ENCODE measurements around the gene NAGPA. TPM values are rescaled to one million over a fixed set of nuclear protein-coding genes. Genes with fewer than 3 reads are reported as not detected.

NAGPA gene
- total and polyA plus RNA-seq, 2 of the 8 experiments (the other 6 are each of a cell fraction or from before 2014, with no cell fraction given) = 10.1 to 13.2 TPM

DNA sequence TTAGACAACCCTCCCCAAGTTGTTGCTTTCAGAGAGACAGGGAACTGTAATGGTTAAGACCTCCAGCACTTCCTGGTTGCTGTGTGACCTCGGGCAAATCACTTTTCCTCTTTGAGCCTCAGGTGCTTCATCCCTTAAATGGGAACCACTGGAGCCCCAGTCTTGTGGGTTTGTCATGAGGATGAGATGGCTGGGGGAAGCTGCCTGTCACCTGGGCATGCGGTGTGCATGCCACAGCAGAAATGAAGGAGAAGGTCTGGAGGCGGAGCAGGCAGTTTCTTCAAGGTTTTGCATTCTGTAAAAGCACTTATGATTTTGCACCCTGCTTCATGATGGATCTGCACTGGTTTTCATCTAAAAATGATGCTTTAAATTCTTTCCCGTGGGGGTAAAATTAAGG is 22.1 kb downstream of the NAGPA start:
- Histone ChIP-seq H3K79me1 (ENCODE audit: low read depth, low read length) (no peaks in the 10 kb centered on the region), H3K18ac (ENCODE audit: extremely low read depth, low read length) (no peak overlapping the region), H3K36me3 (ENCODE audit: control insufficient read depth in 2 of 4, insufficient read depth in 4 of 4, low read length in 3 of 4) (no peaks in the 10 kb centered on the region), H3K23ac (ENCODE audit: insufficient read length) (no peak overlapping the region), H3K4me3 (ENCODE audit: extremely low read depth in 1 of 4, insufficient read depth in 2 of 4, low read depth in 3 of 4, low read length in 4 of 4) (no peak overlapping the region), H3K9ac (replicated peaks in 1 of 4; ENCODE audit: extremely low read depth in 1 of 4, low read depth in 3 of 4, low read length in 3 of 4) (no peak overlapping the region), H2BK15ac (ENCODE audit: low read length) (no peak overlapping the region), H3K23me2 (ENCODE audit: low read depth, low read length) (no peaks in the 10 kb centered on the region), H3K4ac (replicated peaks; ENCODE audit: insufficient read length, low read depth, low read length) (no peak overlapping the region), H3K4me2 (ENCODE audit: insufficient read depth in 1 of 2, low read depth in 2 of 2, low read length in 2 of 2) (no peak overlapping the region), H3K9me3 (ENCODE audit: insufficient read depth in 2 of 2, low read depth in 1 of 2, low read length in 1 of 2) (no peaks in the 10 kb centered on the region), H2AK5ac (ENCODE audit: low read depth, low read length) (no peak overlapping the region), H2BK12ac (ENCODE audit: low read depth, low read length) (no peak overlapping the region), H3K27ac (ENCODE audit: low read depth, low read length) (no peak overlapping the region), H3K79me2 (ENCODE audit: control insufficient read depth in 1 of 2, insufficient read depth in 2 of 2, low read length in 2 of 2) (no peaks in the 10 kb centered on the region), H3K14ac (ENCODE audit: insufficient read length) (no peak overlapping the region), H3K4me1 (replicated peaks in 1 of 4; ENCODE audit: control insufficient read depth in 3 of 4, insufficient read depth in 4 of 4, low read length in 3 of 4) (peaks cover 0 to 3% (median under 1%) of the 10 kb centered on the region in 4 experiments; a peak in 2 of 7 replicates), H2AFZ (ENCODE audit: low read length) (no peak overlapping the region), H2BK120ac (replicated peaks; ENCODE audit: low read depth, low read length) (no peak overlapping the region), H4K91ac (replicated peaks; ENCODE audit: insufficient read length, low read length) (no peak overlapping the region), H2BK20ac (ENCODE audit: low read length) (no peak overlapping the region), H4K8ac (ENCODE audit: extremely low read depth, insufficient read depth, low read length) (no peak overlapping the region), H3K56ac (replicated peaks; ENCODE audit: insufficient read length, low read depth, low read length) (no peak overlapping the region), H2BK5ac (ENCODE audit: low read depth, low read length) (no peak overlapping the region), H3K27me3 (replicated peaks in 1 of 4; ENCODE audit: control insufficient read depth in 3 of 4, extremely low read depth in 1 of 4, insufficient read depth in 3 of 4, low read length in 3 of 4) (no peaks in the 10 kb centered on the region), H4K20me1 (replicated peaks in 1 of 2; ENCODE audit: control insufficient read depth in 1 of 2, insufficient read depth in 2 of 2, low read length in 2 of 2) (no peaks in the 10 kb centered on the region), H4K5ac (ENCODE audit: insufficient read length, low read depth, low read length) (no peak overlapping the region)
- POLR2A ChIA-PET (ENCODE audit: partially characterized antibody) = interaction anchor here (0.9 to 3.5 kb wide), 4 partner anchors 8 to 39 kb away, joined by 4 to 15 read pairs (median 4); no protein-coding TSS in a partner anchor
- WGBS, 2 experiments (ENCODE audit: extremely low coverage in 1 of 2, insufficient coverage in 1 of 2, insufficient read length in 1 of 2, insufficient replicate concordance in 2 of 2, low coverage in 1 of 2, low lambda C conversion rate in 2 of 2, missing lambda C conversion rate in 1 of 2) = 78% methylated on average over 4 of the region's 4 CpGs; no CpG with 5 or more reads in 1 of the 2 experiments
- CTCF ChIA-PET (ENCODE audit: partially characterized antibody) = interaction anchor here (0.7 to 3.0 kb wide), 6 partner anchors 9 to 52 kb away, joined by 3 to 13 read pairs (median 4); no protein-coding TSS in a partner anchor
- DNase-seq (ENCODE audit: low read depth in 1 of 2, low spot score in 2 of 2) = no peak
- FAIRE-seq = no peak
- no peak for TF ChIP-seq BRCA1 (IDR thresholded peaks at IDR 0.05; ENCODE audit: low read depth, low read length)
- TF ChIP-seq SUZ12 (IDR thresholded peaks at IDR 0.05; ENCODE audit: low read length) = no peak
- TF ChIP-seq CBX8 (IDR thresholded peaks at IDR 0.05; ENCODE audit: borderline replicate concordance, low read depth, low read length) = no peak
- TF ChIP-seq, protein P1, sequence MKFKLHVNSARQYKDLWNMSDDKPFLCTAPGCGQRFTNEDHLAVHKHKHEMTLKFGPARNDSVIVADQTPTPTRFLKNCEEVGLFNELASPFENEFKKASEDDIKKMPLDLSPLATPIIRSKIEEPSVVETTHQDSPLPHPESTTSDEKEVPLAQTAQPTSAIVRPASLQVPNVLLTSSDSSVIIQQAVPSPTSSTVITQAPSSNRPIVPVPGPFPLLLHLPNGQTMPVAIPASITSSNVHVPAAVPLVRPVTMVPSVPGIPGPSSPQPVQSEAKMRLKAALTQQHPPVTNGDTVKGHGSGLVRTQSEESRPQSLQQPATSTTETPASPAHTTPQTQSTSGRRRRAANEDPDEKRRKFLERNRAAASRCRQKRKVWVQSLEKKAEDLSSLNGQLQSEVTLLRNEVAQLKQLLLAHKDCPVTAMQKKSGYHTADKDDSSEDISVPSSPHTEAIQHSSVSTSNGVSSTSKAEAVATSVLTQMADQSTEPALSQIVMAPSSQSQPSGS (IDR thresholded peaks at IDR 0.05; ENCODE audit: low read length) = no peak
- no peak for TF ChIP-seq JUN (IDR thresholded peaks at IDR 0.05; ENCODE audit: low read depth, low read length)
- TF ChIP-seq PHF8 (conservative IDR thresholded peaks at IDR 0.05; ENCODE audit: low read depth, low read length) = no peak
- TF ChIP-seq TEAD4 (IDR thresholded peaks at IDR 0.05; ENCODE audit: low read depth, low read length) = no peak
- no peak for TF ChIP-seq MAFK (IDR thresholded peaks at IDR 0.05; ENCODE audit: low read depth, low read length)
- no peak for TF ChIP-seq POU5F1 (IDR thresholded peaks at IDR 0.05; ENCODE audit: low read depth, low read length)
- TF ChIP-seq KDM5A (IDR thresholded peaks at IDR 0.05; ENCODE audit: low read length) = no peak
- TF ChIP-seq, protein P2, sequence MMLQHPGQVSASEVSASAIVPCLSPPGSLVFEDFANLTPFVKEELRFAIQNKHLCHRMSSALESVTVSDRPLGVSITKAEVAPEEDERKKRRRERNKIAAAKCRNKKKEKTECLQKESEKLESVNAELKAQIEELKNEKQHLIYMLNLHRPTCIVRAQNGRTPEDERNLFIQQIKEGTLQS (IDR thresholded peaks at IDR 0.05; ENCODE audit: insufficient read depth, low read depth, low read length) = no peak

Data from H1 (cell line).